Left ventricle myocardium inferior (tissue), 1 donor: ENCODE results near the gene PGS1. TPM values are rescaled to one million over a fixed set of nuclear protein-coding genes. Genes with fewer than 3 reads are reported as not detected.
A peak's percentile ranks its signal among the peaks of the same experiment; 100 is the strongest.

ENCODE experiments used
- DNase-seq: peaks from one replicate; pipeline ENCODE4 v3.0.0-alpha.2; 2020
- H3K27ac ChIP-seq: fragments of 200-600 bp; replicated peaks from 2 replicates; pipeline ENCODE4 v1.8.0; 2021
- H3K27me3 ChIP-seq: fragments of 200-600 bp; 2 replicates; pipeline ENCODE4 v1.8.0; 2021; ENCODE audit warnings: low read depth
- H3K36me3 ChIP-seq: fragments of 200-600 bp; 2 replicates; pipeline ENCODE4 v1.8.0; 2021
- H3K4me1 ChIP-seq: fragments of 200-600 bp; 2 replicates; pipeline ENCODE4 v1.8.0; 2021
- H3K4me3 ChIP-seq: fragments of 200-600 bp; 2 replicates; pipeline ENCODE4 v1.8.0; 2021; ENCODE audit warnings: mild to moderate bottlenecking, moderate library complexity
- H3K9me3 ChIP-seq: fragments of 200-600 bp; replicated peaks from 2 replicates; pipeline ENCODE4 v1.8.0; 2021
- CTCF ChIP-seq: fragments of 200-600 bp; IDR thresholded peaks from 2 replicates; pipeline ENCODE4 v1.8.0; 2021; ENCODE audit warnings: antibody characterized with exemption, mild to moderate bottlenecking, borderline replicate concordance
- intact Hi-C: fragments of 100-400 bp; cut with micrococcal nuclease; formaldehyde crosslinking; loops from one replicate; pipeline ENCODE4 v1.11.0; 2022
- total RNA-seq: library from RNA; stranded (reverse); fragmentation: NEBNext Ultra II Directional; extraction: Animal tissue kit (Norgen Biotek cat#: 25700); gene quantifications from one replicate; pipeline ENCODE4 v1.2.1, GENCODE V29; 2021
- donor health status: DM: no; HTN: yes; CAD: no; lungs with severe emphysema.

The PGS1 gene
- total RNA-seq, 1 donor from 2014 or later = 17.1 TPM

GRCh38 chr17:78365561-78366108, 12.8 kb upstream of the PGS1 start:
- no peaks in the 10 kb centered on the region for H3K36me3 ChIP-seq
- intact Hi-C loops = loop anchor here (10.0 kb wide), 1 partner anchor 59 kb away; no protein-coding TSS in a partner anchor
- TF ChIP-seq CTCF = no peak
- no peak for DNase-seq
- H3K4me1 ChIP-seq = peaks cover 27% of the 10 kb centered on the region
- H3K9me3 ChIP-seq = no peaks in the 10 kb centered on the region
- H3K27me3 ChIP-seq = no peaks in the 10 kb centered on the region
- no peak overlapping the region for H3K4me3 ChIP-seq
- peak overlapping the region; percentile 70 for H3K27ac ChIP-seq

GRCh38 chr17:78366109-78366848, 12.2 kb upstream of the PGS1 start:
- intact Hi-C loops = loop anchor here (10.0 kb wide), 1 partner anchor 59 kb away; no protein-coding TSS in a partner anchor
- TF ChIP-seq CTCF = no peak

GRCh38 chr17:78367193-78367592, 11.3 kb upstream of the PGS1 start:
- Histone ChIP-seq H3K36me3 (no peaks in the 10 kb centered on the region), H3K9me3 (no peaks in the 10 kb centered on the region), H3K27me3 (no peaks in the 10 kb centered on the region), H3K4me3 (no peak overlapping the region), H3K27ac (no peak overlapping the region), H3K4me1 (peaks cover 19% of the 10 kb centered on the region)
- no peak for DNase-seq
- no peak for TF ChIP-seq CTCF
- intact Hi-C loops = loop anchor here (10.0 kb wide), 1 partner anchor 58 kb away; no protein-coding TSS in a partner anchor

More at GRCh38 chr17:78366109-78366848, 12.2 kb upstream of the PGS1 start:
- Histone ChIP-seq H3K36me3 (no peaks in the 10 kb centered on the region), H3K27ac (peak overlapping the region; percentile 70), H3K9me3 (no peaks in the 10 kb centered on the region), H3K27me3 (no peaks in the 10 kb centered on the region), H3K4me1 (peaks cover 20% of the 10 kb centered on the region), H3K4me3 (no peak overlapping the region)
- no peak for DNase-seq

GRCh38 chr17:78368348-78368747, 10.1 kb upstream of the PGS1 start:
- intact Hi-C loops = loop anchor here (10.0 kb wide), 1 partner anchor 56 kb away; no protein-coding TSS in a partner anchor
- H3K27ac ChIP-seq = no peak overlapping the region
- DNase-seq = no peak
- no peak for TF ChIP-seq CTCF
- H3K36me3 ChIP-seq = no peaks in the 10 kb centered on the region
- H3K4me1 ChIP-seq = peaks cover 19% of the 10 kb centered on the region
- no peaks in the 10 kb centered on the region for H3K27me3 ChIP-seq
- H3K9me3 ChIP-seq = no peaks in the 10 kb centered on the region
- no peak overlapping the region for H3K4me3 ChIP-seq

- intact Hi-C loops = loop anchor here (10.0 kb wide), 1 partner anchor 56 kb away; no protein-coding TSS in a partner anchor
- no peaks in the 10 kb centered on the region for H3K36me3 ChIP-seq
- H3K27ac ChIP-seq = no peak overlapping the region
- TF ChIP-seq CTCF = no peak
- H3K27me3 ChIP-seq = no peaks in the 10 kb centered on the region
- peaks cover 19% of the 10 kb centered on the region for H3K4me1 ChIP-seq
- H3K9me3 ChIP-seq = no peaks in the 10 kb centered on the region
- no peak overlapping the region for H3K4me3 ChIP-seq
- no peak for DNase-seq
Observed at GRCh38 chr17:78368854-78369495, 9.5 kb upstream of the PGS1 start.
